Skin of body (tissue), 2 donors: ENCODE data around the gene TNIP3. TPM values are rescaled to one million over a fixed set of nuclear protein-coding genes. Genes with fewer than 3 reads are reported as not detected.
"Not testable (repeated sequence)": the region's sequence is repeated elsewhere in the genome, so short reads cannot be mapped to it uniquely, and the experiment has no call there.

Experiments used
- DNase-seq: peaks from one replicate; lab custom pipeline; 2025; lab: John Stamatoyannopoulos, UW
- total RNA-seq: library from RNA; depleted of rRNA; stranded (reverse); fragments of >200 nt; gene quantifications from one replicate; pipeline ENCODE4 v1.2.3, GENCODE V29; 2014

The TNIP3 gene
- total RNA-seq, 1 donor from 2014 or later: 0.10 TPM

GRCh38 chr4:121177246-121178137, 13.4 kb upstream of the TNIP3 start:
- DNase-seq: no peak

GRCh38 chr4:121176082-121176934, 12.2 kb upstream of the TNIP3 start:
- DNase-seq: no peak

- DNase-seq: not testable (repeated sequence)
These were observed 7.4 kb upstream of the TNIP3 start for GRCh38 chr4:121171477-121171876.

- DNase-seq: no peak
These were observed 4.5 kb upstream of the TNIP3 start for GRCh38 chr4:121168446-121169281.

GRCh38 chr4:121166976-121167375, 2.9 kb upstream of the TNIP3 start:
- no peak for DNase-seq

GRCh38 chr4:121165206-121165605, 1.1 kb upstream of the TNIP3 start:
- DNase-seq: no peak

GRCh38 chr4:121156822-121157769, 7.0 kb downstream of the TNIP3 start:
- DNase-seq: no peak

- no peak for DNase-seq
These were observed 8.2 kb downstream of the TNIP3 start for GRCh38 chr4:121155893-121156292.

GRCh38 chr4:121154103-121154515, 10.0 kb downstream of the TNIP3 start:
- DNase-seq: no peak

- no peak for DNase-seq
These were observed 12.2 kb downstream of the TNIP3 start for GRCh38 chr4:121151942-121152341.

- no peak for DNase-seq
These were observed 13.6 kb downstream of the TNIP3 start for GRCh38 chr4:121150486-121150885.

GRCh38 chr4:121150003-121150402, 14.1 kb downstream of the TNIP3 start:
- DNase-seq: no peak

- DNase-seq: no peak
These were observed 15.5 kb downstream of the TNIP3 start for GRCh38 chr4:121148621-121149020.

GRCh38 chr4:121148000-121148399, 16.1 kb downstream of the TNIP3 start:
- peak; percentile 82 for DNase-seq

GRCh38 chr4:121146530-121146929, 17.6 kb downstream of the TNIP3 start:
- DNase-seq: no peak

GRCh38 chr4:121145430-121145829, 18.7 kb downstream of the TNIP3 start:
- no peak for DNase-seq

GRCh38 chr4:121144021-121144420, 20.1 kb downstream of the TNIP3 start:
- no peak for DNase-seq

- DNase-seq: no peak
These were observed 21.0 kb downstream of the TNIP3 start for GRCh38 chr4:121143131-121143530.

GRCh38 chr4:121140716-121141460, 23.2 kb downstream of the TNIP3 start:
- no peak for DNase-seq
